ENCODE results near the gene PFKFB4. TPM values are rescaled to one million over a fixed set of nuclear protein-coding genes. Genes with fewer than 3 reads are reported as not detected.
"Not testable (repeated sequence)": the region's sequence is repeated elsewhere in the genome, so short reads cannot be mapped to it uniquely, and the experiment has no call there.

The PFKFB4 gene
- total RNA-seq, 2 experiments from 2014 or later, result 58.4 to 63.7 TPM

GRCh38 chr3:48555231-48555948 lies 1.2 kb downstream of the PFKFB4 start:
- Mint-ChIP-seq H3K4me3 (peak overlapping the region; percentile 87), H3K27me3 (no peaks in the 10 kb centered on the region), H3K4me1 (peaks cover 23% of the 10 kb centered on the region), H3K9me3 (ENCODE audit: low read depth) (no peaks in the 10 kb centered on the region), H3K27ac (peak overlapping the region; percentile 67), H3K36me3 (ENCODE audit: low read depth) (peaks cover 13% of the 10 kb centered on the region)
- no peak for DNase-seq
- POLR2A ChIA-PET, result no interaction called here
- CTCF ChIA-PET, result interaction anchor here (1.0 to 5.0 kb wide), 4 partner anchors 80 to 119 kb away, joined by 3 to 43 read pairs (median 11); partner anchors contain the start of genes CCDC51, SLC26A6 and TMA7
- no peak for ATAC-seq
- intact Hi-C loops (cut with DNase I, micrococcal nuclease), result loop anchor here (5.0 to 10.0 kb wide), 6 partner anchors 52 to 537 kb away; partner anchors contain the start of genes ARIH2 (in 1 of the 2), NME6 (in 1 of the 2), QRICH1 (in 1 of the 2) and UQCRC1 (in 1 of the 2)

GRCh38 chr3:48553886-48554845 lies 2.4 kb downstream of the PFKFB4 start:
- ChIA-PET POLR2A (no interaction called here), CTCF (interaction anchor here (0.5 to 2.6 kb wide), 9 partner anchors 14 to 527 kb away, joined by 3 to 12 read pairs (median 3); no protein-coding TSS in a partner anchor)
- DNase-seq (no peak), ATAC-seq (no peak)
- Mint-ChIP-seq H3K4me3 (peak overlapping the region; percentile 87), H3K4me1 (peaks cover 23% of the 10 kb centered on the region), H3K27me3 (no peaks in the 10 kb centered on the region), H3K27ac (no peak overlapping the region), H3K9me3 (ENCODE audit: low read depth) (no peaks in the 10 kb centered on the region), H3K36me3 (ENCODE audit: low read depth) (peaks cover 14% of the 10 kb centered on the region)
- intact Hi-C loops (cut with DNase I, micrococcal nuclease), result loop anchor here in 1 of 2 experiments (10.0 kb wide), 2 partner anchors 249 to 289 kb away; partner anchors contain the start of gene NME6

GRCh38 chr3:48553361-48553760 lies 3.2 kb downstream of the PFKFB4 start:
- ATAC-seq (no peak), DNase-seq (no peak)
- Mint-ChIP-seq H3K27me3 (no peaks in the 10 kb centered on the region), H3K9me3 (ENCODE audit: low read depth) (no peaks in the 10 kb centered on the region), H3K27ac (no peak overlapping the region), H3K36me3 (ENCODE audit: low read depth) (peaks cover 18% of the 10 kb centered on the region), H3K4me3 (no peak overlapping the region), H3K4me1 (peaks cover 24% of the 10 kb centered on the region)
- ChIA-PET CTCF (interaction anchor here (0.5 to 2.6 kb wide), 8 partner anchors 13 to 527 kb away, joined by 3 to 12 read pairs (median 3); partner anchors contain the start of gene SLC26A6), POLR2A (no interaction called here)
- intact Hi-C loops (cut with DNase I, micrococcal nuclease), result loop anchor here in 1 of 2 experiments (10.0 kb wide), 2 partner anchors 249 to 289 kb away; partner anchors contain the start of gene NME6

- H3K27me3 Mint-ChIP-seq, result no peaks in the 10 kb centered on the region
- H3K4me1 Mint-ChIP-seq, result peaks cover 21% of the 10 kb centered on the region
- CTCF ChIA-PET, result interaction anchor here (0.9 to 4.0 kb wide), 3 partner anchors 83 to 151 kb away, joined by 3 to 39 read pairs (median 12); partner anchors contain the start of gene SLC26A6
- intact Hi-C loops (cut with DNase I, micrococcal nuclease), result loop anchor here in 1 of 2 experiments (10.0 kb wide), 2 partner anchors 248 to 288 kb away; partner anchors contain the start of gene NME6
- no peak overlapping the region for H3K4me3 Mint-ChIP-seq
- H3K9me3 Mint-ChIP-seq (ENCODE audit: low read depth), result no peaks in the 10 kb centered on the region
- peaks cover 26% of the 10 kb centered on the region for H3K36me3 Mint-ChIP-seq (ENCODE audit: low read depth)
- POLR2A ChIA-PET, result no interaction called here
- ATAC-seq (no peak), DNase-seq (no peak)
- no peak overlapping the region for H3K27ac Mint-ChIP-seq
These were observed 4.3 kb downstream of the PFKFB4 start for GRCh38 chr3:48552111-48552951.

- intact Hi-C loops (cut with DNase I, micrococcal nuclease), result loop anchor here in 1 of 2 experiments (10.0 kb wide), 2 partner anchors 247 to 287 kb away; partner anchors contain the start of gene NME6
- H3K27ac Mint-ChIP-seq; H3K4me3 Mint-ChIP-seq; DNase-seq; H3K27me3 Mint-ChIP-seq; H3K9me3 Mint-ChIP-seq (ENCODE audit: low read depth); POLR2A ChIA-PET; ATAC-seq: not testable (repeated sequence)
- CTCF ChIA-PET, result interaction anchor here (0.9 to 4.0 kb wide), 2 partner anchors 42 to 150 kb away, joined by 3 to 39 read pairs; no protein-coding TSS in a partner anchor
- H3K36me3 Mint-ChIP-seq (ENCODE audit: low read depth), result peaks cover 31% of the 10 kb centered on the region
- peaks cover 24% of the 10 kb centered on the region for H3K4me1 Mint-ChIP-seq
These were observed 5.0 kb downstream of the PFKFB4 start for GRCh38 chr3:48551651-48552050.

GRCh38 chr3:48548729-48549705 lies 7.6 kb downstream of the PFKFB4 start:
- no peak overlapping the region for H3K27ac Mint-ChIP-seq
- intact Hi-C loops (cut with DNase I, micrococcal nuclease), result loop anchor here (1.0 to 5.0 kb wide), 6 partner anchors 82 to 316 kb away; partner anchors contain the start of gene ATRIP (in 1 of the 2)
- H3K9me3 Mint-ChIP-seq (ENCODE audit: low read depth), result no peaks in the 10 kb centered on the region
- ChIA-PET CTCF (interaction anchor here (0.5 to 4.0 kb wide), 23 partner anchors 8 to 280 kb away, joined by 3 to 39 read pairs (median 4); partner anchors contain the start of genes ATRIP, CCDC51, PFKFB4 and SHISA5), POLR2A (no interaction called here)
- peaks cover 30% of the 10 kb centered on the region for H3K36me3 Mint-ChIP-seq (ENCODE audit: low read depth)
- no peak overlapping the region for H3K4me3 Mint-ChIP-seq
- ATAC-seq (peak; percentile 96), DNase-seq (peak; percentile 89)
- peaks cover 9% of the 10 kb centered on the region for H3K4me1 Mint-ChIP-seq
- no peaks in the 10 kb centered on the region for H3K27me3 Mint-ChIP-seq

- intact Hi-C loops (cut with DNase I, micrococcal nuclease), result loop anchor here (1.0 to 5.0 kb wide), 6 partner anchors 81 to 315 kb away; partner anchors contain the start of gene ATRIP (in 1 of the 2)
- H3K4me1 Mint-ChIP-seq, result peaks cover 9% of the 10 kb centered on the region
- H3K4me3 Mint-ChIP-seq, result no peak overlapping the region
- H3K27me3 Mint-ChIP-seq, result no peaks in the 10 kb centered on the region
- no peak for ATAC-seq
- no peak overlapping the region for H3K27ac Mint-ChIP-seq
- POLR2A ChIA-PET, result no interaction called here
- no peaks in the 10 kb centered on the region for H3K9me3 Mint-ChIP-seq (ENCODE audit: low read depth)
- no peak for DNase-seq
- H3K36me3 Mint-ChIP-seq (ENCODE audit: low read depth), result peaks cover 36% of the 10 kb centered on the region
- CTCF ChIA-PET, result interaction anchor here (0.6 to 3.9 kb wide), 9 partner anchors 8 to 1128 kb away, joined by 3 to 29 read pairs (median 4); partner anchors contain the start of gene PFKFB4
These were observed 8.5 kb downstream of the PFKFB4 start for GRCh38 chr3:48548126-48548525.

GRCh38 chr3:48546203-48546829 lies 10.3 kb downstream of the PFKFB4 start:
- H3K4me3 Mint-ChIP-seq, result no peak overlapping the region
- no peaks in the 10 kb centered on the region for H3K27me3 Mint-ChIP-seq
- ATAC-seq (no peak), DNase-seq (no peak)
- H3K9me3 Mint-ChIP-seq (ENCODE audit: low read depth), result no peaks in the 10 kb centered on the region
- H3K36me3 Mint-ChIP-seq (ENCODE audit: low read depth), result peaks cover 41% of the 10 kb centered on the region
- intact Hi-C loops (cut with DNase I, micrococcal nuclease), result loop anchor here in 1 of 2 experiments (5.0 kb wide), 1 partner anchor 79 kb away; a partner anchor contains a TSS
- ChIA-PET CTCF (interaction anchor here (0.9 to 3.9 kb wide), 4 partner anchors 11 to 146 kb away, joined by 3 to 29 read pairs (median 6); no protein-coding TSS in a partner anchor), POLR2A (no interaction called here)
- peaks cover 9% of the 10 kb centered on the region for H3K4me1 Mint-ChIP-seq
- H3K27ac Mint-ChIP-seq, result no peak overlapping the region

GRCh38 chr3:48544141-48544540 lies 12.5 kb downstream of the PFKFB4 start:
- Mint-ChIP-seq H3K4me3 (no peak overlapping the region), H3K27me3 (no peaks in the 10 kb centered on the region), H3K4me1 (peaks cover 9% of the 10 kb centered on the region), H3K27ac (no peak overlapping the region), H3K9me3 (ENCODE audit: low read depth) (no peaks in the 10 kb centered on the region), H3K36me3 (ENCODE audit: low read depth) (peaks cover 43% of the 10 kb centered on the region)
- POLR2A ChIA-PET, result no interaction called here
- DNase-seq (no peak), ATAC-seq (no peak)
- CTCF ChIA-PET, result interaction anchor here (2.1 kb wide), 1 partner anchor 108 kb away, joined by 10 read pairs; no protein-coding TSS in a partner anchor
- intact Hi-C loops (cut with DNase I, micrococcal nuclease), result no loop called here
